Activated CD4-positive, alpha-beta T cell treated with anti-CD3 and anti-CD28 coated beads, Interleukin-10, Interleukin-2, amounts not matched to agents 100 ng/mL and 50 ng/mL, durations not matched to agents 16 hours and 8 hours (primary cell): ENCODE data around the gene CALHM2.
"Not testable (repeated sequence)": the region's sequence is repeated elsewhere in the genome, so short reads cannot be mapped to it uniquely, and the experiment has no call there.

Experiments used
- DNase-seq: peaks from one replicate; pipeline ENCODE4 v3.0.0-alpha.2; 2020

CALHM2 gene

GRCh38 chr10:103451831-103452505 is at the start of gene CALHM2:
Gene CALHM2 (minus strand): TSS chr10:103452370. CDS start chr10:103449941, 2,429 bp downstream.
- peak; percentile 58 for DNase-seq

GRCh38 chr10:103501186-103501585 is 49.0 kb upstream of the CALHM2 start:
- no peak for DNase-seq

DNA sequence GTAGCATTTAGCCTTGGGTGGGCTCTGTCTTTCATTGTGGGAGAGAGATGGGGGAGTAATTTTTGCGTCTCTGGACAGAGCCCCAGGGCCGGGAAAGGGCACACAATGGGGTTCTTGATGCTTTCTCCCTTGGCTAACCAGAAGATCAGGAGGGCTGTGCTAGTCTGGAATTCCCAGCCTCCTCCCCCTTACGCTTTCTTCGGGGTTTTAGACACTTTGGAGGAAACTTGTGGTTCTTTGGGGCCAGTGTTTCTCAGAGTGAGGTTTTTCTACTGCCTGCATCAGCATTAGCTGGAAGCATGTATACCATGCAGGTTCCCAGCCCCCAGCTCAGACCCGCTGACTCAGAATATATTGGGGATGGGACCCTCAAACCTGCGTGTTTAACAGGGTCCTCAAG is 48.3 kb upstream of the CALHM2 start:
- DNase-seq: peak; percentile 21

GRCh38 chr10:103499881-103500280 is 47.7 kb upstream of the CALHM2 start:
- DNase-seq: no peak

DNA sequence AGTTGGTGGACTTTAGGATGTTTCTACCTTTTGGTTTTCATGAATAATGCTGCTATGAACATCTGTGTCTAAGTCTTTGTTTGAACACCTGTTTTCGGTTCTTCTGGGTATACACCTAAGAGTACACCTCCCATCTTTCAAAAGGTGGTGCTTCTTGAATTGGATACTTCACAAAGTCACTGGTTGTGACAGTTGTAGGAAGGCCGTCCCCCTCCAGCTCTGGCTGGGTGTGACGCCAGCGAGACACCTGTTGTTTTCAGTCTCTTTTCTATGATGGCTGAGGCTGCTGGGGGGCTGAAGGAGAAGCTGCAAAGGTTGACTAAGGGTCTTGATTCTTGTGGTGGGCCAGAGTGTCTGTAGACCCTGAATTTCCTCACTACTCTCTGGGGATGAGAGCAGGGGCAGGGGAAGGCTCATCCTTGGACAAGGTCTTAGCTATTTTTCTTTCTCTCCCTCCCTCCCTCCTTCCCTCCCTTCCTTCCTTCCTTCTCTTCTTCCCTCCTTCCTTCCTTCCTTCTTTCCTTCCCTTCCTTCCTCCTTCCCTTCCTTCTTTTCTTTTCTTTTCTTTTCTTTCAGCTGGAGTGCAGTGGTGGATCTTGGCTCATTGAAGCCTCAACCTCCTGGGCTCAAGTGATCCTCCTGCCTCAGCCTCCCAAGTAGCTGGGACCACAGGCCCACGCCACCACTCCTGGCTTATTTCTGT is 46.9 kb upstream of the CALHM2 start:
- no peak for DNase-seq

DNA sequence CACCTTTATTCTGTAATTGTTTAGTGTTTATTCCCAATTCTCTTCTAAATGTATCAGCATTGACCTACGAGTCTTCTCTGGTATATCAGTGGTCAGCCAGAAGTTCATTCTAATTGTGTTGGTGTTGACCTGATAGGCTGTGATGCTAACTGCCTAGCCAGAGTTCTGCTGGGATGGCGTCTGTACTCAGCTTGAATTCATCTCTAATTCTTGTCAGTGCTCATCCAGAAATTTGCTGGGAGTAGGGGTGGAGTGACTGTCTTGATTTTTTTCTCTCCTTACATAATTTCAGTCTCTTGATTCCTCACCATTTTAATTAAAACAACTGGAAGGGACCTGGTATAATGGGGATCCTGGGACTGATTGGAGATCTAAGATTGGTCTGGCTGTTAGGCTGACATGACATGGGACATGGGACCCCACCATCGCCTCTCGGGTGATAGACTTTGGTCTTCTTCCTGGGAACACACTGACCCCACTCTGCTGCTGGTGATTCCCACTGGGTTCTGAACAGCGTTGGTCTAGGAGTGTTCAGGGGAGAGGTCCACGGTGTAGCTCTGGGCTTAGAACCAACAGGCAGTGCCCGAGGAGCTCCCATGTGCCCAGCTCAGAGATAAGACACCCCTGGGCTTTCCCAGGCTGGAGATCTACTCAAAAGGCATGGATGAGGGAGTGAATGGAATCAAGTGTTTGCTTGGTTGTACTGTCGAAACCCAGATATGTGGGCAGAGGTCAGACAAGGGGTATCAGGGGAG is 45.2 kb upstream of the CALHM2 start:
- DNase-seq: no peak

GRCh38 chr10:103495321-103495720 is 43.2 kb upstream of the CALHM2 start:
- DNase-seq: no peak

- DNase-seq: peak; percentile 38
These were observed 42.0 kb upstream of the CALHM2 start for GRCh38 chr10:103493916-103494877.

DNA sequence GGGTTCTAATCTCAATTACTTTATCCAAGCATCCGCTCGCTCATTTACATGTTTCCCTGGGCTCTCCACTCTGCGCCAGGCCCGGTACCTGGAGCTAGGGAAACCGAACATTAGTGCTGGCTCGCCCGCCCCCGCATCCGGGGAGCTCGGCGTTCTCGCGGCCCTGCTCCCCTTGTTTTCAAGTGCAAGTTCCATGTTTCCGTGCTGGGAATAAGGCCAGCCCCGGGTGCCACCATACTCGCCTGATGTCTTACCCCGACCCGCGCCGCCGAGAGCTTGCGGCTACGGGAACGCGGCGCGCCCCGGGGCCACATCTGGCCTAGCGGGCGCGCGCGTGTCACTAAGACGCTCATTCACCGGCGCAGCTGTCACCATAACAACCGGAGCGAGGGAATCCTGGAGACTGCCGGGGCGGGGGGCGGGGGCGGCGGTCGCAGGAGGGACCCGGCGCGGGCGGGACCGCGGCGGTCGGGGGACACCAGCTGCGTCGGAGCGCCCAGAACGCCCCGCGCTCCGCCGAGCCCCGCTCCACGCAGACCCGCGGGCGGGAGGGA is 41.3 kb upstream of the CALHM2 start, which contains the start of gene NEURL1:
Gene NEURL1 (plus strand): TSS at position 344 of the 554 bp plus-strand sequence. CDS start 683 bp downstream, outside the sequence.
- peak; percentile 26 for DNase-seq

GRCh38 chr10:103492655-103493261 is 40.6 kb upstream of the CALHM2 start:
- no peak for DNase-seq

DNA sequence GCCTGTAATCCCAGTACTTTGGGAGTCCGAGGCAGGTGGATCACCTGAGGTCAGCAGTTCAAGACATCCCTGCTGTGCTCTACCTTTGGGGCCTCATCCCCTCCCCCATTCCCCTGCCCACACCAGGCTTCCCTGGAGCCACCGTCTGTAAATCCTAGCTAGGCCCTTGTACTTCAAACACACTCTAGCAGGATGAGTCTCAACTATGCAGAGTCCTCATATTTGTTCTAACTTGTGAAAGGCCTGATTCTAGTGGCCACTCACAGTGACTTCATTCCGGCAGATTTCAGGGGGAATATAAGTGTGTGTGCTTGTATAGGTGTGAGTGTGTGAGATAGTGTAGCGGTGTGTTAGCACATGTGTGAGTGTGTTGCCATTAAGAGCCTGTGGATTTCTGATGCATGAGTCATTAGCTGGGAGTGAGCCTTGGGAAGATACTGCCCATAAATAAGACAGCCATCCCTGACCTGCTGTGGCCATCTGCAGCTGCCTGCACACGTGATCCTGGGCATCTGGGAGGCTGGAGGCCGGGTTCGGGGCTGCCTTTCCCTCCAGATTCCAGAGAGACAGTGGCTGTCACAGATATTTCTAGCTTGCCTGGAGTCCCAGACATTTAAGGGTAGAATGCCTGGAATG is 39.7 kb upstream of the CALHM2 start:
- DNase-seq: no peak

DNA sequence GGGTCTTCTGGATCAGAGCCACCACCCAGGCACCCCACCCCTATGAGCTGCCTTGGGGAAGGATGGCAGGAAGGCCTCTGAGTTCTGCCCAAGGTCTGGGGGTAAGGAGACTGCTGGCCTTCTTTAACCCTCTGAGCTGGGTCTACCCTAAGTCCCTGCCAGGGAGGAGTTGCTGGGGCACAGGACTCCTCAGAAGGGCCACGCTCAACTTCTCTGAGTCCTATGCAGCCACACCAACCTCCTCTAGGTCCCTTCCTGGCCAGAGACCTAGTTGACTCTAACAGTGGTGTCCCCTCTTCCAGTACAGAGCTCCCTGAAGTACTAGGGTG is 38.8 kb upstream of the CALHM2 start:
- no peak for DNase-seq

DNA sequence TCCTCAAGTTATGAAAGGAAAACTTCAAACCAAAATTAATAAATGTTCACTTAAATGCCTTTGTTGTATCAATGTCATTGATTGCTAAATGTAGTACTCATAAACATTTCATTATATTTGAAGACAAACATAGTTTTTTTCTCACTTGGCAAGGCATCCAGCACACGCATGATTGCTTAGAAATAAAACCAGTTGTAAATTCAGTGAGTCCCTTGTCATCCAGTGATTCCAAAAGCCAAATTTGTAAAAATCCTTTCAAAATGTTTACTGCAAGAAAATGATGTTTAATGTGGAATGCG is 35.2 kb upstream of the CALHM2 start:
- DNase-seq: no peak

- not testable (repeated sequence) for DNase-seq
These were observed 34.7 kb upstream of the CALHM2 start for GRCh38 chr10:103486635-103487409.

DNA sequence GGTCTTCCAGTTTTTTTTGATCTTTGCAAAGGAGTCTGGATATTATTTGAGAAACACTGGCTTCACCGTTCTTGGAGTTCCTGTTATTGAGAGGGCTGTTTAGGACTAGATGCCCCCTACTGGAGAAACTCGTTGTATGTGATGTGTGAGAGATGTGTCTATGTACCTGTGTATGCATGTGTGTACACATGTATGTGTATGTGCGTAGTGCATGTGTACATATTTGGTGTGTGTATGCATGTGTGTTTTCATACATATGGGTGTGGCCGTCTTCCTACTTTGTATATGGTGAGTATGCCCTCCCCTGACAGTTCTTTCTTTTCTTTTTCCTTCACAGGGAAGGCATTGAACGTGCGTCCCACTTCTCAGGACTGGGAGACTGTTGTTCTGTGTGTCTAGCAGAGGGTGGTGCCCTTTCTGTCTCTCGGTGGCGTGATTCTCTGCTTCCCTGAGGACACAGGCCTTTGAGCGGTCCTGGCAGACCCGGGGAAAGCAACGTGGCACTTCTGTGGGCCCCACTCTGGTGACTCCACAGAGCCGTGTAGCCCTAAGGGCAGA is 29.9 kb upstream of the CALHM2 start:
- peak; percentile 71 for DNase-seq

DNA sequence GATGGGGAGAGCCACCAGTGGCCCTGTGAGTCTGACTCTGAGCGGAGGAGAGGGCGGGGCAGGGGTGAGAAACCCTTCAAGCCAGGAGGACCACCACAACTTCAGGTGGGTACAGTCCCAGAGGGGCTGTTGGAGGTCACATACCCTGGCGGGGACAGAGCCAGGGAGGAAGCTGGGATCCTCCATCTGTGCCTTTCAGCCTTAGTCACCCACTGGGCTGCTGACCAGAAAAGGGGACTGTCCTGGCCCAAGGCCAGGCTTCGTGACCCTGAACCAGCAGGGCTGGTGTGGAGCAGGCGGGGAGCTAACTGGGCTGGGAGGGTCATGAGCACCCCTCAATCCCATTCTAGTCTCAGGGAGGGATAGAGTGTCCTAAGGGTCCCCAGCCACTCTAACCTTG is 28.4 kb upstream of the CALHM2 start:
- DNase-seq: no peak

DNA sequence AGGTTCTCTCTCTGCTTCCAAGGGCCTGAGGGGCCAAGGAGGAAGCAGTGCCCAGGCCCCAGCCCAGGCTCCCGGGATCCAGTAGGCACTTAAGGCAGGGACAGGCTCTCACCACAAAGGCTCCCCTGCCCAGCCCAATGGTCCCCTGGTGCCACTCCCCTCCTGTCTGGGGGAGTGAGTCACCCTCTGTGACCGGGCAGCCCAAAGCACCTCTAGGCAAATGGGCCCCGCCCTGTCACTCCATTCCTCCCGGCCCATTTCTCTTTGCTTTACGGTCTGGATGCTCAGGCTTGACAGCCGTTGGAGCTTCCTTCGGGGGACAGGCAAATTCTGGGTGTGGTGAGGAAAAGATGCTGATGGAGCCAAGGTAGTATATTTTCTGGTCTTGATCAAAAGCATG is 27.0 kb upstream of the CALHM2 start, which contains the start of gene CALHM3:
Gene CALHM3 (minus strand): TSS at position 106 of the 400 bp plus-strand sequence. CDS start 208 bp downstream, outside the sequence.
- DNase-seq: no peak

DNA sequence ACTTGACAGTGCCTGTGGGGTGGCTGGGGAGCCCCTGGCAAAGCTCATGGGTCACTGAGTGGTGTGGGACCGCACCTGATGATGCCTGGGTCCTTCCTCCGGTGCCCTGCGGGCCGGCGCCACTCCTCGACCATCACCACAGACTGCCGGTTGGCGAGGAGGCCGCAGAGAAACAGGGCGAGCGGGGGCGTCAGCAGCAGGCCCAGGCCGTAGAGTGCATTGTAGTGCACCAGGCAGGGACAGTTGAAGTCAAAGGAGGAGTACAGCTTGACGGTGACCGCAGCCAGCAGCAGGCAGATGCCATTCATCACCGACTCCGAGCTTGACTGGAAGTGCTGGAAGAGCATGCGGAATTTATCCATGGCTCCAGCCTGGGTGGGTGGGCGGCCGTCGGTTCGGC is 26.5 kb upstream of the CALHM2 start:
- DNase-seq: no peak

DNA sequence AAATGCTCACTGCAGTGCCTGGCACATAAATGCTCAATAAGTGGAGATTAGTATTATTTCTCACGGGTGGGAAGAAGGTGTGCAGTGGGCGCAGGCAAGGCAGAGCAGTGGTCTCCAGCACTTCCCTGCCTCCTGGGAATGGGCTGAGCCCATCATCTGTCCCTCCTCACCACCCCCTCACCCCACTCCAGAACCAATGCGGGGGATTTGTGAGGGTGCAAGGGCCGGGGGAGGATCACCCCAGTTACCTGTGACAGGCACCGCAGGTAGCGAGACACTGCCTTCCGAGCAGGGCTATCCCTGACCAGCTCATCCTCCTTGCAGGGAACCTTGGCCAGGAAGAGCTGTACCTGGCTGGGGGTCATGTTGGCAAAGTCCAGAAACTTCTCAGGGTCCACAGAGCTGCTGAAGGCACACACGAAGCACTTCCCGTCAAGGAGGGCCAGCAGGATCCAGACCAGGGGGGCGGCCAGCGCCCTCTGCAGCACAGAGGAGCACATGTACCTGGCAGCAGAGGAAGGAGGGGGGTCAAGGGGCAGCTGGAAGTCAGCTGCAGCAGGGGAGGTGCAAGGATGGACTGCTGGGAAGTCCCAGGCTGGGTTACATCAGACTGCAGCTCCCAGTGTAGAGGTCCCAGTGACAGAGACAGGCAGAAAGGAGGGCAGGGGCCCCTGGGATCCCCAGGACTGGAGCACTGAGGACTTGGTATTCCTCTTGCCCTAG is 24.0 kb upstream of the CALHM2 start:
- DNase-seq: no peak

DNA sequence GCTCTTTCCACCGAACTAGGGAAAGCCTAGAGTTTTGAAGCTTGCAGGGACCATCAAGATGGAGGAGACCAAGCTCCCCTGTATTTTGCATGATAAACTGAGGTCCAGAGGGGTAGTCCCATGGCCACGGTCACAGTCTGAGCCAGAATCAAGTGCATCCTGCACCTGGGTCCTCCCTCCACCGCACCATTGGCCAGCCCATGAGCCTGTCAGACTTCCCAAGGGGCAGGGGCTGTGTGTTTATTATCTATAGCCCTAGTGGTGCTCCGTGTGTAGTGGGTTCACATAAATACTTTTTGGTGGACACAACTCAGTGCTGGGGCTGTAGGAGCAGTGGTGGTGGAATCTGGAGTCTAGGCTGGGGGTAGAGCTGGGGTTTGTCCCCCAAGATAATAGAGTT is 23.3 kb upstream of the CALHM2 start:
- DNase-seq: no peak
